GM12872 (cell line): Measurements from ENCODE around the gene CSTF2T.

Experiments
- CTCF ChIP-seq: IDR thresholded peaks from 3 replicates; pipeline ENCODE4 v1.5.1; 2011; ENCODE audit warnings: low read depth, mild to moderate bottlenecking, low read length, moderate library complexity; ENCODE audit not compliant: insufficient read depth

The CSTF2T gene

GRCh38 chr10:51679841-51680240, 19.6 kb downstream of the CSTF2T start:
- TF ChIP-seq CTCF, result no peak

DNA sequence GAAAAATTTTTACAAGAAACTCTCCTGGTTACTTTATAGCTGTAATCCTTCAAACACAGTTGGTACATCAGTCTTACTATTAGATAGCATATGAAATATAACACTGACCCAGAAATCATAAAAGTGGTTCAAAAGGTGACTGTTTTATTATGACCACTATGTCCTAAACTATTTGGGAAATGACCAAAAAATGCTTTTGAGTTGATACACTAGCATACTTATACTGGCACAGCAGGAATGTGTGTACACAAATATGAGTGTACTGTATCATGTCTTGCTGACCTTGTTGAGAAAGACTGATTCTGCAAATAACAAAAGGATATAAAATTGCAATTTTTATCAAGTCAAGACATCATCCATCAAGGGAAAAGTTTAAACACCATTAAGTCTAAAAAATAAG, 24.3 kb downstream of the CSTF2T start:
- TF ChIP-seq CTCF, result no peak

GRCh38 chr10:51672039-51672535, 27.3 kb downstream of the CSTF2T start:
- TF ChIP-seq CTCF, result no peak

GRCh38 chr10:51669041-51669440, 30.4 kb downstream of the CSTF2T start:
- no peak for TF ChIP-seq CTCF

DNA sequence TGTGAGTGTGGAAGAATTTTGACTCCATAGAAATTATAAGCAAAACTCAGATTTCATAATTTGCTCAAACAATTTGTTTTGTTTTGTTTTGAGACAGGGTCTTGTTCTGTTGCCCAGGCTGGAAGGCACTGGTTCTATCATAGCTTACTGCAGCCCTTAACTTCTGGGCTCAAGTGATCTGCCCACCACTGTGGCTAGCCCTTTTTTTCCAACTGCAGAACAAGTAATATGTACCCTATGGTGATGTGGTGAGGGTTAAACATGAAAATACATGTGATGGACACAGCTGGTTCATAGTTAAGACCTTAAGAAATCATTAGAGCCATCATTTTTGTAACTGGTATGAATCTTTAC, 31.1 kb downstream of the CSTF2T start:
- no peak for TF ChIP-seq CTCF

DNA sequence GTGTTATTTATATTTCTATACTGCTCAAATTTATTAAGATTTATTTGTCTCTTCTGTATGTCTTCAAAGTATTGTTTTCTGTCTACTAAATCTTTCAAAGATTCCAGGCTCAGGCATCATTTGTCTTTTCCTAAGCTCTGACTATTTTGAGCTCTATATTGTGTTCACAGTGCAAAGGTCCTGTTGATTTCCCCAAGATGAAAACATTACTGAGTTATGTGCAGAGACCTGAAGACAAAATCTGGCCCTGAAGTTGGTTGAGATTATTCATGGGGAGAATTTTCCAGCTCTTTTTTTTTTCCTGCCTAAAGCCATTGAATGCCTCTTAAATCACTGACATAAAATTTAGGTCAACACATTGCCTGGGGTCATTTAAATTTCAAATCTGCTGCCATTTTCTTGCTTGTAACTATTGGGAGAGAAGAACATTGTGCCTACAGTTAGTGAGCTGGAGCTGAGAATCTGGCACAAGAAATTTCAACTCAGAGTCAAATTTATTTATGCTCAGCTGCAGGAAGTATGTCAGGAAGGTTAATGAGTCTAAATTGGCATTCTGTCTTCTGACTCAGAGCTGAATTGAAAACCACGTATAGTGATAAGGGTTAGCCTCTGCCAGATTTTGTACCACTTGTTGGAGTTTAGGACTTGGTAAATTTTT, 31.6 kb downstream of the CSTF2T start:
- no peak for TF ChIP-seq CTCF

DNA sequence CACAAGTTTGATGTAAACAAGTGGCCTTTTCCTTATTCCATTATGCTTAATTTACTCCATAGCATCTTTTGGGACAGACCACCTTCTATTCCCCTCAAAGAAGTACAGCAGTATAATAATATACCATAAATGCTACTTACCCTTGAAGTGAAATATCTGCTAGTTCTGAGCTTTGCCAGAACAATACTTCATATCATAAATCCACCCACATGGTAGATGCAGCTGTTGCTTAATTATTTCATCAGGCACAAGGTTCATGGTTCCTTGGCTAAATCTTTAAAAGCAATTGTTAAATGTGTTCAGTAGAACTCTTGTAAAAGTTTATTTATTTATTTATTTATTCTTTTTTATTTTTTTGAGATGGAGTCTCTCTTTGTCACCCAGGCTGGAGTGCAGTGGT, 32.9 kb downstream of the CSTF2T start:
- no peak for TF ChIP-seq CTCF
